Measurements from ENCODE around the gene BZW2. TPM values are rescaled to one million over a fixed set of nuclear protein-coding genes. Genes with fewer than 3 reads are reported as not detected.

The BZW2 gene
- total RNA-seq, 1 donor from 2014 or later = 18.0 TPM

DNA sequence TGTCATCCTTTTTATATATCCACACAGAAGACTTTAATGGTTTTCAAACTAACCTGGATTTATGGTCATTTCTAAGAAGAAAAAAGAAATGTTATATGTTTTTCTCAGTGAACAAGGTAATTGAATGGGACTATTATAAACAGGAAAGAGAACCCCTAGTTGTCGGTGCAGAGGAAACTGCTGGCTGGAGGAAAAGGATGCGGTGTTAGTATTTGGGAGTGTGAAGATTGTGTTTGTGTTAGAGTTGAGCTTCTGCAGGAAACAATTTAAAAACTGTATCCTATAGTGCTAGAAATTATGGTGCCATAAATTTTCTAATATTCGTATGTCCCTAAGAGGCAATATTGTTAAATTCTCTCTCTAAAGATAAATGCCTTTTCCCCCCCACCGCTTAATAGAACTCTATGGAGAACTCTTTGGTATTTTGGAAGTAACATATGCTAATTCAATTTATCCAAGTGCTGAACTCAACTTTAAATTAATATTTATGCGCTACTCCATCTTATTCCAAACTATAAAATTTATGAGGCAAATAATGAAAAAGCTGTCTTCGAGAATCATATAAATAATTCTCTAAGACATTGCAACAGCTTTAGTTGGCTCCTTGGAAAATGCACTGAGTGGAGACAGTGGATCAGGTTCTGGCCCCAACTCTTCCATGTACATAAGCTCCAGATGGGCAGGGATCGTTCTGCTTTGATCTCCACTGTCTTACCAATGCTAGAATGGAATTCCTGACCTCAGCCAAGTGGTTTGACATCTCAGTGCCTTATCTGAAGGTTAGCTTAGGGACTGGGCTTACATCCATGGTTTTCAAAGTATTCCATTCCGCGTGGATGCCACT is 5.6 kb downstream of the BZW2 start:
- no peak overlapping the region for H3K4me3 ChIP-seq
- TF ChIP-seq, protein P1, sequence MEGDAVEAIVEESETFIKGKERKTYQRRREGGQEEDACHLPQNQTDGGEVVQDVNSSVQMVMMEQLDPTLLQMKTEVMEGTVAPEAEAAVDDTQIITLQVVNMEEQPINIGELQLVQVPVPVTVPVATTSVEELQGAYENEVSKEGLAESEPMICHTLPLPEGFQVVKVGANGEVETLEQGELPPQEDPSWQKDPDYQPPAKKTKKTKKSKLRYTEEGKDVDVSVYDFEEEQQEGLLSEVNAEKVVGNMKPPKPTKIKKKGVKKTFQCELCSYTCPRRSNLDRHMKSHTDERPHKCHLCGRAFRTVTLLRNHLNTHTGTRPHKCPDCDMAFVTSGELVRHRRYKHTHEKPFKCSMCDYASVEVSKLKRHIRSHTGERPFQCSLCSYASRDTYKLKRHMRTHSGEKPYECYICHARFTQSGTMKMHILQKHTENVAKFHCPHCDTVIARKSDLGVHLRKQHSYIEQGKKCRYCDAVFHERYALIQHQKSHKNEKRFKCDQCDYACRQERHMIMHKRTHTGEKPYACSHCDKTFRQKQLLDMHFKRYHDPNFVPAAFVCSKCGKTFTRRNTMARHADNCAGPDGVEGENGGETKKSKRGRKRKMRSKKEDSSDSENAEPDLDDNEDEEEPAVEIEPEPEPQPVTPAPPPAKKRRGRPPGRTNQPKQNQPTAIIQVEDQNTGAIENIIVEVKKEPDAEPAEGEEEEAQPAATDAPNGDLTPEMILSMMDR (IDR thresholded peaks at IDR 0.05) = no peak
- no peaks in the 10 kb centered on the region for H3K27me3 ChIP-seq
- intact Hi-C loops (cut with DNase I) = no loop called here
- DNase-seq (ENCODE audit: low spot score in 2 of 2) = no peak
- H3K27ac ChIP-seq = no peak overlapping the region
- H3K36me3 ChIP-seq = no peaks in the 10 kb centered on the region
- H3K4me1 ChIP-seq = peaks cover 0 to 4% of the 10 kb centered on the region in 2 donors
- no peaks in the 10 kb centered on the region for H3K9me3 ChIP-seq

DNA sequence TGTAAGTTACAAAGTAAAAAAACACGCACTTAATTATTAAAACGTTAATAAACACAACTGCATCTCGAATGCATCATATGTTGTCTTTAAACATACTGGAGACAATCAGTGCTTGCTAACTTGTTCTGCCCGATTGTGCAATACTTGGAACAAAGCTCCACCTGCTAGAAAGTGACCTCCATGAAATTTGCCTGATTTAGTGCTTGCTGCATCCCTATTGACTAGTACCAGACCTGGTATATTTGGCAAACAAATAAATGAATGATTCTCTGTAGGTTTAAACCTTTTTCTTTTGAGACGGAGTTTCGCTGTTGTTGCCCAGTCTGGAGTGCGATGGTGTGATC is 6.2 kb downstream of the BZW2 start:
- Histone ChIP-seq H3K27ac (no peak overlapping the region), H3K4me1 (peaks cover 0 to 4% of the 10 kb centered on the region in 2 donors), H3K4me3 (no peak overlapping the region), H3K27me3 (no peaks in the 10 kb centered on the region), H3K36me3 (no peaks in the 10 kb centered on the region), H3K9me3 (no peaks in the 10 kb centered on the region)
- intact Hi-C loops (cut with DNase I) = no loop called here
- TF ChIP-seq, protein P1 (IDR thresholded peaks at IDR 0.05) = no peak
- no peak for DNase-seq (ENCODE audit: low spot score in 2 of 2)

DNA sequence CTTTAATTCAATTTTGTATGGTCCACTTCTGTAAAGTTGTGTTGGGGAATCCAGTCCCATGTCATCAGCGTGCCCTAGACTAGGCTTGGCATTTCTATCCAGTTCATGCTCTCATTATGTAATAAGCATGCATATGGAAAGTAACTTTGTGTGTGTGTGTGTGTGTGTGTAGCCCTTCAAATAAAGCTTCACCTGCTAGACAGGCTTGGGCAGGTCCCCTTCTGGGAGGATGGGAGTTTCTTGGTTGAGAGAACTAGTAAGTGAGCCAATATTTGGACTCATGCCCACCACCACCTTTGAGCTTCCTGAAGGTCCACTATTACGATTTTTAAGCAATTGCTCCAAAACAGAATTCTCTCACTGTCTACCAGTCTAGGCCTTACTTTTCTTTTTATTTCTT is 6.9 kb downstream of the BZW2 start:
- H3K36me3 ChIP-seq = no peaks in the 10 kb centered on the region
- H3K9me3 ChIP-seq = no peaks in the 10 kb centered on the region
- TF ChIP-seq, protein P1 (IDR thresholded peaks at IDR 0.05) = no peak
- H3K4me1 ChIP-seq = peaks cover 0 to 4% of the 10 kb centered on the region in 2 donors
- DNase-seq (ENCODE audit: low spot score in 2 of 2) = no peak
- intact Hi-C loops (cut with DNase I) = no loop called here
- H3K27ac ChIP-seq = no peak overlapping the region
- H3K27me3 ChIP-seq = no peaks in the 10 kb centered on the region
- no peak overlapping the region for H3K4me3 ChIP-seq

DNA sequence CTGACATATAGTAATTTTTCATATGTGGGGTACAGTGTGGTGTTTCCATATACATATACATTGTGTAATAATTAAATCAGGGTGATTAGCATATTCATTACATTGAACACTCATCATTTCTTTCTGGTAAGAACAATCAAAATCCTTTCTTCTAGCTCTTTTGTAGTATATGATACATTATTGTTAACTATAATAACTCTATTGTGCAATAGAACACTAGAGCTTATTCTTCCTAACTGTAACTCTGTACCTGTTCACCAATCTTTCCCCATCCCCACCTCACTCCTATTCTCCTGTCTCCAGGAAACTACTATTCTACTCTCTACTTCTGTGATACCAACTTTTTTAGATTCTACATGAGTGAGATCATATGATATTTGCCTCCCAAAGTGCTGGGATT is 9.4 kb downstream of the BZW2 start:
- Histone ChIP-seq H3K9me3 (no peaks in the 10 kb centered on the region), H3K4me3 (no peak overlapping the region), H3K36me3 (no peaks in the 10 kb centered on the region), H3K27me3 (no peaks in the 10 kb centered on the region), H3K27ac (no peak overlapping the region), H3K4me1 (no peaks in the 10 kb centered on the region)
- intact Hi-C loops (cut with DNase I) = no loop called here
- DNase-seq (ENCODE audit: low spot score in 2 of 2) = no peak
- TF ChIP-seq, protein P1 (IDR thresholded peaks at IDR 0.05) = no peak

DNA sequence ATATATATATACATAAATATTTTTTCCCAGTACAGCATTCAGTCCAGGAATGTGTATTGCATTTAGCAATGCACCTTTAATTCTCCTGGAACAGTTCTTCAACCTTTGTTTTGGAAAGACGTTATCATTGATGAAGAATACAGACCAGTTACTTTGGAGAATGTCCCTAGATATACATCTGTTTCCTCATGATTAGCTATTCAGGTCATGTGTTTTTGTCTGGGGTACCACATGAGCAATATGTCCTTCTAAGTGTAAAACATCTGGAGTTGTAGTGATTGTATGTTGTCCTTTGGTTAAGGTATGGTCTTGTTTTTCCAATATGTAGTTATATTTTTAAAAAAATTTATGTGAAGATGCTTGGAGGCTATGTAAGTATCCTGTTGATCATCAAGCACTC is 10.2 kb downstream of the BZW2 start:
- H3K36me3 ChIP-seq = no peaks in the 10 kb centered on the region
- no peak overlapping the region for H3K4me3 ChIP-seq
- intact Hi-C loops (cut with DNase I) = no loop called here
- H3K27me3 ChIP-seq = no peaks in the 10 kb centered on the region
- no peak for DNase-seq (ENCODE audit: low spot score in 2 of 2)
- no peaks in the 10 kb centered on the region for H3K9me3 ChIP-seq
- peaks cover 0 to 3% of the 10 kb centered on the region in 2 donors for H3K4me1 ChIP-seq
- H3K27ac ChIP-seq = no peak overlapping the region
- TF ChIP-seq, protein P1 (IDR thresholded peaks at IDR 0.05) = no peak

All from ascending aorta (tissue), 2 donors.